Smooth muscle cell (in vitro differentiated cells): ENCODE results near the gene HK1. TPM values are rescaled to one million over a fixed set of nuclear protein-coding genes. Genes with fewer than 3 reads are reported as not detected.

Experiments used
- DNase-seq: peaks from one replicate; lab custom pipeline; 2025; ENCODE audit not compliant: unreplicated experiment; lab: John Stamatoyannopoulos, UW
- H2AFZ ChIP-seq: fragments of 200-600 bp; sonication (generic); 2 replicates; pipeline ENCODE4 v1.6.0; 2016; ENCODE audit warnings: antibody characterized with exemption, low read depth, mild to moderate bottlenecking
- H3F3A ChIP-seq: fragments of 200-600 bp; sonication (generic); 2 replicates; pipeline ENCODE4 v1.6.0; 2017; ENCODE audit warnings: antibody characterized with exemption, low read depth
- H3K27ac ChIP-seq: fragments of 200-600 bp; sonication (generic); 2 replicates; pipeline ENCODE4 v1.5.1; 2016; ENCODE audit warnings: low read depth, mild to moderate bottlenecking
- H3K27me3 ChIP-seq: fragments of 200-600 bp; sonication (generic); 2 replicates; pipeline ENCODE4 v1.6.1; 2016; ENCODE audit warnings: low read depth, mild to moderate bottlenecking
- H3K36me3 ChIP-seq: fragments of 200-600 bp; sonication (generic); 2 replicates; pipeline ENCODE4 v1.5.1; 2016; ENCODE audit warnings: low read depth
- H3K4me1 ChIP-seq: fragments of 200-600 bp; sonication (generic); 2 replicates; pipeline ENCODE4 v1.5.1; 2016; ENCODE audit warnings: low read depth
- H3K4me2 ChIP-seq: fragments of 200-600 bp; sonication (generic); 2 replicates; pipeline ENCODE4 v1.6.0; 2016; ENCODE audit warnings: mild to moderate bottlenecking
- H3K4me3 ChIP-seq: fragments of 200-600 bp; sonication (generic); 2 replicates; pipeline ENCODE4 v1.5.1; 2016; ENCODE audit warnings: mild to moderate bottlenecking
- H3K79me2 ChIP-seq: fragments of 200-600 bp; sonication (generic); 2 replicates; pipeline ENCODE4 v1.6.0; 2016; ENCODE audit warnings: low read depth, mild to moderate bottlenecking
- H3K9ac ChIP-seq: fragments of 200-600 bp; sonication (generic); 2 replicates; pipeline ENCODE4 v1.6.0; 2016; ENCODE audit warnings: low read depth
- H3K9me3 ChIP-seq: fragments of 200-600 bp; sonication (generic); replicated peaks from 2 replicates; pipeline ENCODE4 v1.5.1; 2016; ENCODE audit warnings: low read depth
- H4K20me1 ChIP-seq: fragments of 200-600 bp; sonication (generic); 2 replicates; pipeline ENCODE4 v1.6.0; 2016; ENCODE audit warnings: low read depth
- CTCF ChIP-seq: fragments of 200-600 bp; sonication (generic); IDR thresholded peaks from 2 replicates; pipeline ENCODE4 v1.5.1; 2017; ENCODE audit warnings: borderline replicate concordance, mild to moderate bottlenecking, antibody characterized with exemption; ENCODE audit not compliant: insufficient read depth, poor library complexity, severe bottlenecking
- WGBS: methylation state at CpG from one replicate; pipeline ENCODE4 v1.1.7; 2016; ENCODE audit warnings: low lambda C conversion rate; 5-methylcytosine and 5-hydroxymethylcytosine counted together
- polyA plus RNA-seq: library from polyadenylated mRNA; unstranded; fragments of >200 nt; fragmentation: Nextera tagmentation; extraction: Ambion mirVana; gene quantifications from 2 replicates; pipeline ENCODE4 v1.2.1, GENCODE V29; 2016
- total RNA-seq: library from RNA; depleted of rRNA; stranded (reverse); fragments of >200 nt; gene quantifications from 2 replicates; pipeline ENCODE4 v1.2.3, GENCODE V29; 2014

The HK1 gene
- total and polyA plus RNA-seq, 2 experiments from 2014 or later: 62.7 to 123 TPM

- peaks cover 4% of the 10 kb centered on the region for H3K4me1 ChIP-seq
- no peak for TF ChIP-seq CTCF
These were observed 80.9 kb downstream of the HK1 start for GRCh38 chr10:69359148-69359547.

GRCh38 chr10:69359594-69359993 lies 81.3 kb downstream of the HK1 start:
- Histone ChIP-seq H3F3A (peaks cover 12% of the 10 kb centered on the region), H3K27me3 (no peaks in the 10 kb centered on the region), H3K9ac (no peak overlapping the region), H3K4me2 (no peak overlapping the region), H2AFZ (no peak overlapping the region), H4K20me1 (peaks cover 92% of the 10 kb centered on the region), H3K36me3 (no peaks in the 10 kb centered on the region), H3K4me3 (no peak overlapping the region), H3K4me1 (peaks cover 8% of the 10 kb centered on the region), H3K9me3 (no peaks in the 10 kb centered on the region), H3K27ac (no peak overlapping the region), H3K79me2 (peaks cover 39% of the 10 kb centered on the region)
- DNase-seq: no peak
- no peak for TF ChIP-seq CTCF
- 94% methylated on average over 5 of the region's 5 CpGs for WGBS

More at GRCh38 chr10:69359148-69359547, 80.9 kb downstream of the HK1 start:
- Histone ChIP-seq H3K27me3 (no peaks in the 10 kb centered on the region), H3K9ac (no peak overlapping the region), H2AFZ (no peak overlapping the region), H3K4me3 (no peak overlapping the region), H3K9me3 (no peaks in the 10 kb centered on the region), H3K79me2 (peaks cover 43% of the 10 kb centered on the region), H3K4me2 (no peak overlapping the region), H3F3A (peaks cover 12% of the 10 kb centered on the region), H3K36me3 (no peaks in the 10 kb centered on the region), H3K27ac (no peak overlapping the region), H4K20me1 (peaks cover 90% of the 10 kb centered on the region)
- 86% methylated on average over 3 of the region's 3 CpGs for WGBS
- no peak for DNase-seq

DNA sequence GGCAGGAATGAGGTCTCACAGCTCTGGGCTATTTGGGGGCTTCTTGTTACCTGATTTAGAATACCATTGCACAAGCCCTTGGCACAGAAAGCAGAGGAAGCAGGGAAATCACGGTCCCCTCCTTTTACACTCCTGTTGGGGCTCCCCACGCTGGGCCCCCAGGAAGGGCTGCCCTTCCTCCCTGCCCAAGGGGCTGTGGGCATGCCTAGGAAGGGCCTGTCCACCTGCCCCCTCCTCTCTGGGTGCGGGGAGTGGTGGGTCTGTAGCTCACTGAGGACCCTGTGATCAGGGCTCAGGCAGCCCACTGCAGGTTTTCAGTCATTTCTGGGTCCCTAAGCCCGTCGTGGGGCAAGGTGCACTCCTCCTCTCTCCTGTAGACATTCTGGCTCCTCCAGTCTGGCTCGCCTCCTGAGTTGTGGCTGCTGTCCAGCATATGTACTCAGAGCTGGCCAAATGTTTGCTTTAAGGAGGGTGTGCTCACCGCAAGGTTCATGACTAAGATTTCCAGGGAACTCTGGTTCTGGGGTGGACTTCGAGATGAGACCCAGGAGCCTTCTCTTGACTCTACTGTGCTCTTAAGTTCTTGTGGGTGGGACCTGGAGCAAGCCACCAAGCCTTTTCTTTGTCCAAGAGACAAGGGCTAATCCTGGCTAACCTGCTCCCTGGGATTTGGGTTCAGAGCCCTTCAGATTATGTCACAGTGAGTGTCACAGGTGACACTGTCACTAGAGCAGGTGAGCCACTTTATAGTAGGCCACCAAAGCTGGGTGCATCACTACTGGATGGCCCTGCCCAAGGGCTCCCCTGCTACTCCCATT lies 82.4 kb downstream of the HK1 start:
- TF ChIP-seq CTCF: no peak
- H3K9me3 ChIP-seq: no peaks in the 10 kb centered on the region
- peaks cover 13% of the 10 kb centered on the region for H3K4me1 ChIP-seq
- no peak overlapping the region for H3K9ac ChIP-seq
- no peak overlapping the region for H3K4me2 ChIP-seq
- peaks cover 30% of the 10 kb centered on the region for H3K79me2 ChIP-seq
- H3F3A ChIP-seq: peaks cover 12% of the 10 kb centered on the region
- H3K27ac ChIP-seq: peak overlapping the region; percentile 24
- DNase-seq: no peak
- H3K36me3 ChIP-seq: no peaks in the 10 kb centered on the region
- WGBS: 78% methylated on average over 8 of the region's 8 CpGs
- H3K4me3 ChIP-seq: no peak overlapping the region
- H2AFZ ChIP-seq: no peak overlapping the region
- H3K27me3 ChIP-seq: no peaks in the 10 kb centered on the region
- H4K20me1 ChIP-seq: peaks cover 94% of the 10 kb centered on the region

GRCh38 chr10:69361303-69361614 lies 83.0 kb downstream of the HK1 start:
- DNase-seq: no peak
- H3K36me3 ChIP-seq: no peaks in the 10 kb centered on the region
- H4K20me1 ChIP-seq: peaks cover 96% of the 10 kb centered on the region
- no peak overlapping the region for H2AFZ ChIP-seq
- no peak overlapping the region for H3K4me2 ChIP-seq
- H3K27ac ChIP-seq: peak overlapping the region; percentile 83
- TF ChIP-seq CTCF: no peak
- peaks cover 12% of the 10 kb centered on the region for H3F3A ChIP-seq
- H3K9me3 ChIP-seq: no peaks in the 10 kb centered on the region
- H3K4me1 ChIP-seq: peaks cover 13% of the 10 kb centered on the region
- H3K27me3 ChIP-seq: no peaks in the 10 kb centered on the region
- no peak overlapping the region for H3K4me3 ChIP-seq
- WGBS: 95% methylated on average over 2 of the region's 2 CpGs
- no peak overlapping the region for H3K9ac ChIP-seq
- peaks cover 25% of the 10 kb centered on the region for H3K79me2 ChIP-seq
